Omental fat pad (tissue), 4 donors: ENCODE measurements around the gene SPACA1. TPM values are rescaled to one million over a fixed set of nuclear protein-coding genes. Genes with fewer than 3 reads are reported as not detected.
"Not testable (repeated sequence)": the region's sequence is repeated elsewhere in the genome, so short reads cannot be mapped to it uniquely, and the experiment has no call there.

ENCODE experiments used
- ATAC-seq: fragments of 150-250 bp; one replicate; pipeline ENCODE4 v1.9.1; 2016; ENCODE audit warnings: mild to moderate bottlenecking, moderate library complexity; ENCODE audit not compliant: low FRiP score
- DNase-seq: peaks from one replicate; pipeline ENCODE4 v3.0.0-alpha.2; 2019; ENCODE audit warnings: low spot score
- CTCF ChIP-seq, 3 donors: fragments of 450-650 bp; IDR thresholded peaks; one replicate each; pipeline ENCODE4 v1.5.1; 2016 to 2017; ENCODE audit warnings: antibody characterized with exemption in 3 of 3, mild to moderate bottlenecking in 3 of 3, moderate library complexity in 2 of 3
- total RNA-seq, 4 donors: library from RNA; depleted of rRNA; stranded (reverse); fragments of >200 nt; gene quantifications; one replicate each; pipeline ENCODE4 v1.1.0, GENCODE V29; 2016

The SPACA1 gene
- not detected for total RNA-seq

GRCh38 chr6:88047510-88048150 lies at the start of gene SPACA1:
SPACA1 (plus strand) TSS chr6:88047841; CDS start chr6:88047906, 65 bp downstream.
- TF ChIP-seq CTCF (IDR thresholded peaks at IDR 0.05): no peak
- ATAC-seq (no peak), DNase-seq (no peak)

- no peak for TF ChIP-seq CTCF (IDR thresholded peaks at IDR 0.05)
- ATAC-seq (no peak), DNase-seq (no peak)
Measured at GRCh38 chr6:88000713-88001112, 46.9 kb upstream of the SPACA1 start.

GRCh38 chr6:88001279-88001678 lies 46.4 kb upstream of the SPACA1 start:
- not testable (repeated sequence) for ATAC-seq, DNase-seq

- ATAC-seq (no peak), DNase-seq (no peak)
- TF ChIP-seq CTCF (IDR thresholded peaks at IDR 0.05): no peak
Measured at GRCh38 chr6:88004707-88005106, 42.9 kb upstream of the SPACA1 start.

GRCh38 chr6:88006557-88006956 lies 41.1 kb upstream of the SPACA1 start:
- ATAC-seq (no peak), DNase-seq (no peak)
- no peak for TF ChIP-seq CTCF (IDR thresholded peaks at IDR 0.05)

GRCh38 chr6:88008411-88008810 lies 39.2 kb upstream of the SPACA1 start:
- no peak for ATAC-seq
- no peak for DNase-seq
- TF ChIP-seq CTCF (IDR thresholded peaks at IDR 0.05): no peak

- no peak for TF ChIP-seq CTCF (IDR thresholded peaks at IDR 0.05)
- DNase-seq (no peak), ATAC-seq (no peak)
Measured at GRCh38 chr6:88008831-88009231, 38.8 kb upstream of the SPACA1 start.
